Endothelial cell of umbilical vein (primary cell): Measurements from ENCODE around the gene C17orf114.
A peak's percentile ranks its signal among the peaks of the same experiment; 100 is the strongest.

ENCODE experiments used
- BruUV-seq: library from RNA; stranded (reverse); fragments of 400-500 nt; replicated peaks from 2 replicates; lab custom pipeline; 2021; lab: Mats Ljungman, UMichigan
- CTCF ChIA-PET: fragments of 300-600, 350-600 bp; sonication (Branson Sonifier 250); formaldehyde crosslinking; loops from one replicate; lab custom pipeline; 2021; ENCODE audit warnings: antibody characterized with exemption, inconsistent platforms; lab: Charles Lee
- POLR2A ChIA-PET: fragments of 300-600, 350-600 bp; sonication (Branson Sonifier 250); formaldehyde crosslinking; loops from one replicate; lab custom pipeline; 2021; ENCODE audit warnings: antibody characterized with exemption, inconsistent platforms; lab: Charles Lee
- DNase-seq: peaks from one replicate; pipeline ENCODE4 v3.0.0-alpha.2; 2011; ENCODE audit warnings: low read depth, low spot score
- FAIRE-seq: peaks from 2 replicates; lab custom pipeline; 2011; peaks lifted over from hg19 to GRCh38; lab: Jason Lieb, UNC
- H2AFZ ChIP-seq: 2 replicates; pipeline ENCODE4 v1.6.0; 2012; ENCODE audit warnings: low read depth, low read length, control low read depth, inconsistent platforms
- H3K27ac ChIP-seq: 2 replicates; pipeline ENCODE4 v1.5.1; 2011; ENCODE audit warnings: low read depth, mild to moderate bottlenecking, control low read depth, low read length, moderate library complexity; ENCODE audit not compliant: insufficient read depth
- H3K27me3 ChIP-seq, 2 experiments: 2 replicates each; pipeline versions ENCODE4 v1.6.0 to v1.6.1; 2011; ENCODE audit warnings: low read length in 2 of 2, mixed read lengths in 1 of 2; ENCODE audit not compliant: control insufficient read depth in 2 of 2, insufficient read depth in 2 of 2
- H3K36me3 ChIP-seq, 2 experiments: 2 replicates in 1 of 2; 3 replicates in 1 of 2; pipeline ENCODE4 v1.5.1; 2011; ENCODE audit warnings: low read length in 2 of 2, mild to moderate bottlenecking in 1 of 2, moderate library complexity in 1 of 2; ENCODE audit not compliant: control insufficient read depth in 2 of 2, insufficient read depth in 2 of 2; ENCODE audit errors: extremely low read depth in 1 of 2
- H3K4me1 ChIP-seq: 3 replicates; pipeline ENCODE4 v1.5.1; 2011; ENCODE audit warnings: mild to moderate bottlenecking, low read length; ENCODE audit not compliant: control insufficient read depth, insufficient read depth; ENCODE audit errors: extremely low read depth
- H3K4me2 ChIP-seq: 2 replicates; pipeline ENCODE4 v1.6.1; 2011; ENCODE audit warnings: low read length, control low read depth, mixed read lengths; ENCODE audit not compliant: insufficient read depth
- H3K4me3 ChIP-seq, 3 experiments: fragments of 200-600 bp in 1 of 3; sonication (generic), shearing (Covaris generic) in 1 of 3; replicated peaks in 1 of 3; 2 replicates each; pipeline ENCODE4 v1.5.1; 2011 to 2016; ENCODE audit warnings: control low read depth in 3 of 3, low read length in 3 of 3, mild to moderate bottlenecking in 2 of 3, inconsistent platforms in 1 of 3, low read depth in 1 of 3, moderate library complexity in 1 of 3; ENCODE audit not compliant: insufficient read depth in 1 of 3
- H3K79me2 ChIP-seq: 2 replicates; pipeline ENCODE4 v1.6.0; 2012; ENCODE audit warnings: low read length, inconsistent platforms; ENCODE audit not compliant: control insufficient read depth, insufficient read depth
- H3K9ac ChIP-seq: replicated peaks from 2 replicates; pipeline ENCODE3; 2011; ENCODE audit warnings: low read length, control low read depth; ENCODE audit not compliant: insufficient read depth; ENCODE audit errors: extremely low read depth
- H3K9me1 ChIP-seq: replicated peaks from 3 replicates; pipeline ENCODE4 v1.6.0; 2011; ENCODE audit warnings: mild to moderate bottlenecking, low read length; ENCODE audit not compliant: control insufficient read depth, insufficient read depth; ENCODE audit errors: extremely low read depth
- H3K9me3 ChIP-seq: replicated peaks from 2 replicates; pipeline ENCODE4 v1.5.1; 2012; ENCODE audit warnings: low read length, inconsistent platforms; ENCODE audit not compliant: control insufficient read depth, insufficient read depth
- H4K20me1 ChIP-seq: replicated peaks from 2 replicates; pipeline ENCODE3; 2011; ENCODE audit warnings: mild to moderate bottlenecking, low read length; ENCODE audit not compliant: control insufficient read depth, insufficient read depth; ENCODE audit errors: extremely low read depth
- CTCF ChIP-seq, 2 donors: IDR thresholded peaks; 1 replicate in 1 of 2; 2 replicates in 1 of 2; pipeline ENCODE4 v1.5.1; 2011; ENCODE audit warnings: low read length in 2 of 2, mild to moderate bottlenecking in 2 of 2, moderate library complexity in 2 of 2, control low read depth in 1 of 2, inconsistent platforms in 1 of 2, low read depth in 1 of 2; ENCODE audit not compliant: insufficient read depth in 1 of 2; ENCODE audit errors: extremely low read depth in 1 of 2
- EZH2 ChIP-seq: IDR thresholded peaks from 2 replicates; pipeline ENCODE4 v1.6.1; 2012; ENCODE audit warnings: borderline replicate concordance, low read depth, mild to moderate bottlenecking, moderate library complexity, low read length, inconsistent platforms; ENCODE audit not compliant: severe bottlenecking
- FOS ChIP-seq: IDR thresholded peaks from 2 replicates; pipeline ENCODE4 v1.6.1; 2011; ENCODE audit warnings: mild to moderate bottlenecking, low read length, moderate library complexity, borderline replicate concordance; ENCODE audit not compliant: insufficient read depth
- GATA2 ChIP-seq: IDR thresholded peaks from 2 replicates; pipeline ENCODE4 v1.7.0; 2011; ENCODE audit warnings: low read depth, mild to moderate bottlenecking, moderate library complexity, mixed read lengths, low read length; ENCODE audit not compliant: insufficient read length, insufficient read depth
- JUN ChIP-seq: IDR thresholded peaks from 2 replicates; pipeline ENCODE4 v1.6.1; 2011; ENCODE audit warnings: borderline replicate concordance, low read depth; ENCODE audit not compliant: insufficient read length, insufficient read depth
- MAX ChIP-seq: IDR thresholded peaks from 2 replicates; pipeline ENCODE4 v1.6.1; 2011; ENCODE audit not compliant: insufficient read depth, insufficient read length
- MYC ChIP-seq: IDR thresholded peaks from one replicate; pipeline ENCODE4 v1.6.1; 2011; ENCODE audit warnings: mild to moderate bottlenecking, low read depth, low read length
- POLR2A ChIP-seq: IDR thresholded peaks from 2 replicates; pipeline ENCODE4 v1.6.1; 2012; ENCODE audit warnings: low read depth, mild to moderate bottlenecking, control low read depth, low read length
- POLR2AphosphoS5 ChIP-seq: IDR thresholded peaks from 2 replicates; pipeline ENCODE4 v1.6.1; 2012; ENCODE audit warnings: low read depth, mild to moderate bottlenecking, control low read depth, low read length, moderate library complexity; ENCODE audit not compliant: insufficient read depth
- dilution Hi-C: fragments of 300-500 bp; cut with MboI; formaldehyde crosslinking; loops from one replicate; pipeline ENCODE4 v1.15.0; 2019; ENCODE audit warnings: low sequenced_read_pairs; ENCODE audit not compliant: extremely low pct_ligation_motif_present
- intact Hi-C: fragments of 100-400 bp; cut with micrococcal nuclease; formaldehyde crosslinking; loops from one replicate; pipeline ENCODE4 v1.10.0; 2022

Gene C17orf114

GRCh38 chr17:4806456-4806776, 4.3 kb upstream of the C17orf114 start:
- ChIA-PET CTCF (interaction anchor here (1.0 to 3.2 kb wide), 7 partner anchors 10 to 96 kb away, joined by 4 to 14 read pairs (median 8); partner anchors contain the start of genes ARRB2, GLTPD2, PSMB6 and VMO1), POLR2A (interaction anchor here (0.8 to 1.0 kb wide), 2 partner anchors 11 to 52 kb away, joined by 3 to 5 read pairs; partner anchors contain the start of gene PSMB6)
- H3K27ac ChIP-seq = no peak overlapping the region
- TSS peak; percentile 55 for BruUV-seq
- intact Hi-C loops = no loop called here
- peaks cover 11% of the 10 kb centered on the region for H3K4me1 ChIP-seq
- H3K9me3 ChIP-seq = no peaks in the 10 kb centered on the region
- H3K9ac ChIP-seq = peak overlapping the region; percentile 80
- peak overlapping the region; percentile 97 for H3K4me2 ChIP-seq
- H3K4me3 ChIP-seq = peak overlapping the region; percentile 87 to 96 (median 91)
- H4K20me1 ChIP-seq = no peaks in the 10 kb centered on the region
- no peaks in the 10 kb centered on the region for H3K9me1 ChIP-seq
- TF ChIP-seq CTCF (IDR thresholded peaks at IDR 0.05; ENCODE audit: extremely low read depth in 1 of 2, insufficient read depth in 1 of 2, low read depth in 1 of 2, low read length in 2 of 2) (no peak), FOS (no peak), MAX (no peak), MYC (no peak), POLR2AphosphoS5 (no peak), GATA2 (no peak), EZH2 (no peak), JUN (no peak), POLR2A (no peak)
- FAIRE-seq = no peak
- dilution Hi-C loops = no loop called here
- peaks cover under 1 to 9% of the 10 kb centered on the region in 2 experiments for H3K36me3 ChIP-seq
- no peaks in the 10 kb centered on the region for H3K27me3 ChIP-seq
- DNase-seq = no peak
- H3K79me2 ChIP-seq = no peaks in the 10 kb centered on the region
- H2AFZ ChIP-seq = peak overlapping the region; percentile 98
